GM04503 (cell line): ENCODE data around the gene GNAI3.

Source experiments
- DNase-seq: peaks from one replicate; pipeline ENCODE4 v3.0.0-alpha.2; 2012; ENCODE audit warnings: low read depth

GNAI3 gene

GRCh38 chr1:109637446-109637845 is 89.0 kb downstream of the GNAI3 start:
- no peak for DNase-seq

- no peak for DNase-seq
Observed at GRCh38 chr1:109639063-109639840, 90.8 kb downstream of the GNAI3 start.

- DNase-seq, result no peak
Observed at GRCh38 chr1:109639841-109640184, 91.4 kb downstream of the GNAI3 start.

- DNase-seq, result no peak
Observed at GRCh38 chr1:109640285-109640865, 92.0 kb downstream of the GNAI3 start.

GRCh38 chr1:109641078-109641740 is 92.8 kb downstream of the GNAI3 start:
- DNase-seq, result no peak

- DNase-seq, result no peak
Observed at GRCh38 chr1:109641861-109642260, 93.4 kb downstream of the GNAI3 start.

GRCh38 chr1:109642626-109643025 is 94.2 kb downstream of the GNAI3 start:
- no peak for DNase-seq

- no peak for DNase-seq
Observed at GRCh38 chr1:109643385-109644230, 95.2 kb downstream of the GNAI3 start.

- no peak for DNase-seq
Observed at GRCh38 chr1:109644670-109645069, 96.3 kb downstream of the GNAI3 start.

- no peak for DNase-seq
Observed at GRCh38 chr1:109649491-109649914, 101.1 kb downstream of the GNAI3 start.

- DNase-seq, result no peak
Observed at GRCh38 chr1:109650609-109651008, 102.2 kb downstream of the GNAI3 start.

- DNase-seq, result no peak
Observed at GRCh38 chr1:109652402-109652801, 104.0 kb downstream of the GNAI3 start.

GRCh38 chr1:109653306-109653705 is 104.9 kb downstream of the GNAI3 start:
- no peak for DNase-seq

- no peak for DNase-seq
Observed at GRCh38 chr1:109654519-109654918, 106.1 kb downstream of the GNAI3 start.

GRCh38 chr1:109655615-109656519 is 107.5 kb downstream of the GNAI3 start, which contains the start of gene GSTM4:
Gene GSTM4, plus strand, starts transcription at chr1:109656099. Its CDS starts 291 bp downstream, at chr1:109656390.
- DNase-seq, result no peak

GRCh38 chr1:109657395-109657794 is 109.0 kb downstream of the GNAI3 start:
- DNase-seq, result no peak

- DNase-seq, result no peak
Observed at GRCh38 chr1:109657970-109658369, 109.6 kb downstream of the GNAI3 start.

GRCh38 chr1:109658533-109659042 is 110.2 kb downstream of the GNAI3 start:
- no peak for DNase-seq

GRCh38 chr1:109659145-109659544 is 110.7 kb downstream of the GNAI3 start:
- no peak for DNase-seq

GRCh38 chr1:109659997-109660690 is 111.7 kb downstream of the GNAI3 start:
- DNase-seq, result no peak
